Measurements from ENCODE around the gene PLEKHA4.
"Not testable (repeated sequence)": the region's sequence is repeated elsewhere in the genome, so short reads cannot be mapped to it uniquely, and the experiment has no call there.

Gene PLEKHA4

GRCh38 chr19:48896191-48896720, 27.8 kb upstream of the PLEKHA4 start:
- no peak for DNase-seq
- in situ Hi-C loops (cut with HindIII; ENCODE audit: low pct_ligation_motif_present, low pct_unique_long_range_greater_than_20kb, low sequenced_read_pairs), result no loop called here

GRCh38 chr19:48895226-48895625, 26.8 kb upstream of the PLEKHA4 start:
- DNase-seq, result no peak
- in situ Hi-C loops (cut with HindIII; ENCODE audit: low pct_ligation_motif_present, low pct_unique_long_range_greater_than_20kb, low sequenced_read_pairs), result no loop called here

DNA sequence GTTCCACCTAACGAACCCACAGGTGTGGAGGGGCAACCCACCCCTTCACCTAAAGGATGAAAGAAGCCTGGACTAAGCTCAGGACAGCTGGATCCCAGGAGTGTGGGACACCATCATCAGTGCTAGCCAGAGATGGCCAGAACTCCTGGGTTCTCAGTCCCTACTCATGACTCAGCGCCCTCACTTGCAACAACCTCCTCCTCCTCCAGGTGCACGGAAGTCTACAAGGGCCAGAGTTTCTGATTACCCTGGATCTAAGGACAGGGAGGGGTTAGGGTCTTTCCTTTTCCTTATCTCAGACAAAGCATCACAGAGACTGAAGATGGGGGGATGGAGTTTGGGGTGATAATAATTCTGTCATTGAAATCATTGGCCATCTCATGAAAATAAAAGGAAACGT, 22.1 kb upstream of the PLEKHA4 start:
- in situ Hi-C loops (cut with HindIII; ENCODE audit: low pct_ligation_motif_present, low pct_unique_long_range_greater_than_20kb, low sequenced_read_pairs), result no loop called here

DNA sequence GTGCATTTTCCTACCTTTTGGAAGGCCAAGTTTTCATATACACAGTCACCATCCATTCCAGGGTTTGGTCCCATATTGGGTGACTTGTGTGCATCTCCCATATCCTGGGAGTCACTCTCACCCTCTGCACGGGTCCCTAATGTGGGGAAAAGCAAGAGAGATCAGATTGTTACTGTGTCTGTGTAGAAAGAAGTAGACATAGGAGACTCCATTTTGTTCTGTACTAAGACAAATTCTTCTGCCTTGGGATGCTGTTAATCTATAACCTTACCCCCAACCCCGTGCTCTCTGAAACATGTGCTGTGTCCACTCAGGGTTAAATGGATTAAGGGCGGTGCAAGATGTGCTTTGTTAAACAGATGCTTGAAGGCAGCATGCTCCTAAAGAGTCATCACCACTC, 21.1 kb upstream of the PLEKHA4 start:
- in situ Hi-C loops (cut with HindIII; ENCODE audit: low pct_ligation_motif_present, low pct_unique_long_range_greater_than_20kb, low sequenced_read_pairs); DNase-seq: not testable (repeated sequence)

More for the DNA sequence above, 22.1 kb upstream of the PLEKHA4 start:
- DNase-seq, result no peak

- in situ Hi-C loops (cut with HindIII; ENCODE audit: low pct_ligation_motif_present, low pct_unique_long_range_greater_than_20kb, low sequenced_read_pairs), result no loop called here
- no peak for DNase-seq
Measured at GRCh38 chr19:48887861-48888612, 19.6 kb upstream of the PLEKHA4 start.

GRCh38 chr19:48883726-48884125, 15.3 kb upstream of the PLEKHA4 start:
- in situ Hi-C loops (cut with HindIII; ENCODE audit: low pct_ligation_motif_present, low pct_unique_long_range_greater_than_20kb, low sequenced_read_pairs), result no loop called here
- DNase-seq, result no peak

DNA sequence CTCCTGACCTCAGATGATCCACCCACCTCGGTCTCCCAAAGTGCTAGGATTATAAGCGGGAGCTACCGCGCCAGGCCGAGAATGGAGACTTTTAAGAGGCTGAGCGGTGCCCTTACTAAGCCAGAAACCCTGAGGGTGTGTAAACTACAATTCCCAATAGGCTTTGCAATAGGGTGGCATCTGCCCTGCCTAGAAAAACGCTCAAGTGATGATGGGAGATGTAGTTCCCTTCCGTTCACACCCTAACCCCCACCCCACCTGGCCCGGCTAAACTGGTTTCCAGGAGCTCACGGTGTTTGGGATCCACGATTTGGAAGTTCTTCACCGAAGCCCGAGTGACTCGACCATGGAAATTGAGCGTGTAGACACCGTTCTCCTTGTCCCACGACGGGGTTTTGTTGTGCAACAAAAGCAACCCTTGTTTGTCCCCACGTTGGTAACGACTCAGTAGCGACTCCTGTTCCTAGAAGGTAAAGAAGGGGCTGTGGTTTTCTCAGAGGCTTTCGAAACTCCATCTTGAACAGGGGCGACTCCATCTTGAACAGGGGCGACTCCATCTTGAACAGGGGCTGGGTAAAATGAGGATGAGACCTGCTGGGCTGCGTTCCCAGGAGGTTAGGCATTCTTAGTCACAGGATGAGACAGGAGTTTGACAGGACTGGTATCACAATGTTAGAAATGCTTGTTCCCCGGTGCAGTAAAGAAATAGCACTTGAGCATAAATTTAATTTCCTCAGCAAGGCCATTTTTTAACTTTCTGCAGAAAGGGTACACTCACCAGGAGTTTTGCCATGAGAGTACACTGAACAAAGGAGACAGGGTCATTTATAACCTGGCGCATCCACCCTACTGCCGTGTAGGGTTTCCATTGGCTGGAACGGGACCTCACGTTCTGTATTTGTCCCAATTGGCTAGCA, 13.6 kb upstream of the PLEKHA4 start:
- DNase-seq, result peak; percentile 43
- in situ Hi-C loops (cut with HindIII; ENCODE audit: low pct_ligation_motif_present, low pct_unique_long_range_greater_than_20kb, low sequenced_read_pairs), result no loop called here

GRCh38 chr19:48879696-48880095, 11.3 kb upstream of the PLEKHA4 start:
- in situ Hi-C loops (cut with HindIII; ENCODE audit: low pct_ligation_motif_present, low pct_unique_long_range_greater_than_20kb, low sequenced_read_pairs); DNase-seq: not testable (repeated sequence)

- DNase-seq, result no peak
- in situ Hi-C loops (cut with HindIII; ENCODE audit: low pct_ligation_motif_present, low pct_unique_long_range_greater_than_20kb, low sequenced_read_pairs), result no loop called here
Measured at GRCh38 chr19:48879025-48879637, 10.7 kb upstream of the PLEKHA4 start.

- in situ Hi-C loops (cut with HindIII; ENCODE audit: low pct_ligation_motif_present, low pct_unique_long_range_greater_than_20kb, low sequenced_read_pairs), result no loop called here
- no peak for DNase-seq
Measured at GRCh38 chr19:48878196-48879024, 10.0 kb upstream of the PLEKHA4 start.

DNA sequence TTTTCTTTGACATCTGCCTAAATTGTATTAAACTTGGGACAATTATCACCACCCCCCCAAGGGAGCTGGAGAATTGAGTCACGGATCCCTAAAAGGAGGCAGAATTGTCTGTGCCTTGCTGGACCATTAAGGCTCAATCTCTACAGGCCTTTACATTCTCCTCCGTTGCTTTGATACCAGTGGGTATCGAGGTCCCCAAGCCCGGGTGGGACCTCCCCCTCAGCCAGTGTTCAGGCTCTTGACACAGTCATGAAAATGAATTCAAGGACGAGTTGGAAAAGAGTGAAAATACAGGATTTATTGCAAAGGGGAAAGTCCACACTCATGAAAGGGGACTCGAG, 9.4 kb upstream of the PLEKHA4 start:
- no peak for DNase-seq
- in situ Hi-C loops (cut with HindIII; ENCODE audit: low pct_ligation_motif_present, low pct_unique_long_range_greater_than_20kb, low sequenced_read_pairs), result no loop called here

DNA sequence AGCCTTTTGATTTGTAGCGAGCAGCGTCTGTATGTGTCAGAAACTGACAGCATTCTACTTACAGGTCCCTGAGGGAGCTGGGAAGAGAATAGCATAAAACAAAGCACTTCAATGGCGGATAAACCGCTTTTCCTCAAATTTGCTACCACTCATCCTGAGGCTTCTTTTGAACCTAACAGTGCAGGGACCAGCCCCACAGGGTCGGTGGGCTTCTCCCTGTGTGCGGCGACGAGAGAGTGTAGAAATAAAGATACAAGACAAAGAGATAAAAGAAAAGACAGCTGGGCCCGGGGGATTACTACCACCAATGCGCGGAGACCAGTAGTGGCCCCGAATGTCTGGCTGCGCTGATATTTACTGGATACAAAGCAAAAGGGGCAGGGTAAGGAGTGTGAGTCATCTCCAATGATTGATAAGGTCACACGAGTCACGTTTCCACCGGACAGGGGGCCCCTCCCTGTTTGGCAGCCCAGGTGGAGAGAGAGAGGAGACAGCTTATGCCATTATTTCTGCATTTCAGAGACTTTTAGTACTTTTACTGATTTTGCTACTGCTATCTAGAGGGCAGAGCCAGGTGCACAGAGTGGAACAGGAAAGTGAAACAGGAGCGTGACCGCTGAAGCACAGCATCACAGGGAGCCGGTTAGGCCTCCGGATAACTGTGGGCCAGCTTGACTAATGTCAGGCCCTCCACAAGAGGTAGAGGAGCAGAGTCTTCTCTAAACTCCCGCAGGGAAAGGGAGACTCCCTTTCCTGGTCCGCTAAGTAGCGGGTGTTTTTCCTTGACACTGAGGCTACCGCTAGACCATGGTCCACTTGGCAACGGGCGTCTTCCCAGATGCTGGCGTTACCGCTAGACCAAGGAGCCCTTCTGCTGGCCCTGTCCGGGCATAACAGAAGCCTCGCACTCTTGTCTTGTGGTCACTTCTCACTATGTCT, 7.9 kb upstream of the PLEKHA4 start:
- peak; percentile 42 for DNase-seq
- in situ Hi-C loops (cut with HindIII; ENCODE audit: low pct_ligation_motif_present, low pct_unique_long_range_greater_than_20kb, low sequenced_read_pairs), result not testable (repeated sequence)

DNA sequence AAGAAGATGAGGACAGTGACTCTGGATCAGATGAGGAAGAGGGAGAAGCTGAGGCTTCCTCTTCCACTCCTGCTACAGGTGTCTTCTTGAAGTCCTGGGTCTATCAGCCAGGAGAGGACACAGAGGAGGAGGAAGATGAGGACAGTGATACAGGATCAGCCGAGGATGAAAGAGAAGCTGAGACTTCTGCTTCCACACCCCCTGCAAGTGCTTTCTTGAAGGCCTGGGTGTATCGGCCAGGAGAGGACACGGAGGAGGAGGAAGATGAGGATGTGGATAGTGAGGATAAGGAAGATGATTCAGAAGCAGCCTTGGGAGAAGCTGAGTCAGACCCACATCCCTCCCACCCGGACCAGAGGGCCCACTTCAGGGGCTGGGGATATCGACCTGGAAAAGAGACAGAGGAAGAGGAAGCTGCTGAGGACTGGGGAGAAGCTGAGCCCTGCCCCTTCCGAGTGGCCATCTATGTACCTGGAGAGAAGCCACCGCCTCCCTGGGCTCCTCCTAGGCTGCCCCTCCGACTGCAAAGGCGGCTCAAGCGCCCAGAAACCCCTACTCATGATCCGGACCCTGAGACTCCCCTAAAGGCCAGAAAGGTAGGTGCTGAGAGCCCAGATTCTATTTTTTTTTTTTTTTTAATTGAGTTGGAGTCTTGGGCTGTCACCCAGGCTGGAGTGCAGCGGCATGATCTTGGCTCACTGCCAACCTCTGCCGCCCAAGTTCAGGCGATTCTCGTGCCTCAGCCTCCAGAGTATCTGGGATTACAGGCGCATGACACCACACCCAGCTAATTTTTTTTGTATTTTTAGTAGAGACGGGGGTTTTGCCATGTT, 6.1 kb upstream of the PLEKHA4 start:
- in situ Hi-C loops (cut with HindIII; ENCODE audit: low pct_ligation_motif_present, low pct_unique_long_range_greater_than_20kb, low sequenced_read_pairs), result no loop called here
- peak; percentile 55 for DNase-seq

- no peak for DNase-seq
- in situ Hi-C loops (cut with HindIII; ENCODE audit: low pct_ligation_motif_present, low pct_unique_long_range_greater_than_20kb, low sequenced_read_pairs), result no loop called here
Measured at GRCh38 chr19:48873476-48874302, 5.3 kb upstream of the PLEKHA4 start.

DNA sequence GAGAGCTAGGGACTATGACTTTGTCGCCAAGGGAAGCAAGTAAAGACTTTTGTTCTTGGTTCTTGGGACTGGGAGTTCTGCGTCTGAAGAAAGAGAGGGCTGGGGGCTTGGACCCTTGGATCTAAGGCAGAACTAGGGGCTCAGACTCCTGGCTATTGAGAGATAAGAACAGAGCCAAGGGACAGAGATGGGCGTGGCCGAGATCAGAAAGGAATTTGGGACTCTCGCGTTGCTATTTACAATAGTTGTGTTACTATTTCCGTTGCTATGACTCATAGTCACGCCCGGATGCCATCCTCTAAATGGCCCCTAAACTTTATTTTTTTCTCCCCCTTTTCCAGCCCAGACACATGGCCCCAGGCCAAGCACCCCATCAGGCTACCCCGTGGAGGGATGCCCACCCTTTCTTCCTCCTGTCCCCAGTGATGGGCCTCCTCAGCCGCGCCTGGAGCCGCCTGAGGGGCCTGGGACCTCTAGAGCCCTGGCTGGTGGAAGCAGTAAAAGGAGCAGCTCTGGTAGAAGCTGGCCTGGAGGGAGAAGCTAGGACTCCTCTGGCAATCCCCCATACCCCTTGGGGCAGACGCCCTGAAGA, 4.6 kb upstream of the PLEKHA4 start:
- in situ Hi-C loops (cut with HindIII; ENCODE audit: low pct_ligation_motif_present, low pct_unique_long_range_greater_than_20kb, low sequenced_read_pairs), result no loop called here
- peak; percentile 92 for DNase-seq

Measured in ACHN (cell line).